ENCODE results near the gene KLHL29. TPM values are rescaled to one million over a fixed set of nuclear protein-coding genes. Genes with fewer than 3 reads are reported as not detected.

KLHL29 gene
- total RNA-seq, 1 experiment from 2014 or later, result 2.4 TPM

DNA sequence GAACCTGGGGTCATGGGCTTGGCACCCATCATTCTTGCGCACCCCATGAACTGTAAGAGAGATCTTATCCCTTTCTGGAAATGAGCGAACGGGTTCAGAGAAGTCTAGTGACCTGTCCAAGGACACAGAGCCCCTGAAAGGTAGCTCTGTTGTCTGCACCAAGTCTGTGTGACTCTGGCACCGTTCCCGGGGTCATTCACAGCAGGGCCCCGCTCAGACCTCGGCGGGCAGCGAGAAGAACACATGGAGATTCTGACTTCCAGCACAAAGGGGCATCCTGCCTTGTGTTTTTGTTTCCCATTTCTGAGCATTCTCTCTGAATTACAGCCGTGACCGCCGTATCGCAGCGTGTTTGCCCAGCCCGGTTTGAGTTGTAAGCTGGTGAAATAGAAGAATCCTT is 231.7 kb downstream of the KLHL29 start:
- Mint-ChIP-seq H3K4me1 (peaks cover 32 to 39% of the 10 kb centered on the region in 2 experiments), H3K36me3 (ENCODE audit: insufficient read depth in 1 of 3, low read depth in 3 of 3) (peaks cover 6 to 15% (median 7%) of the 10 kb centered on the region in 3 experiments; a peak in 6 of 7 replicates), H3K4me3 (no peak overlapping the region), H3K27ac (peak overlapping the region in 1 of 3 experiments; percentile 25; a peak in 1 of 7 replicates), H3K27me3 (ENCODE audit: low read depth) (no peaks in the 10 kb centered on the region; the same call in 1 of the 2 replicates), H3K9me3 (peaks cover 7 to 10% of the 10 kb centered on the region in 2 experiments)
- Histone ChIP-seq H3K4me2 (ENCODE audit: insufficient read depth, insufficient read length, low read length) (no peak overlapping the region), H3T11ph (ENCODE audit: low read length) (no peak overlapping the region), H2AK5ac (ENCODE audit: insufficient read length, low read length) (no peak overlapping the region), H2BK5ac (ENCODE audit: insufficient read length, low read length) (no peak overlapping the region), H3K9me3 (ENCODE audit: control insufficient read depth, low read depth, low read length) (no peaks in the 10 kb centered on the region), H3K4me1 (ENCODE audit: insufficient read depth, low read length) (no peaks in the 10 kb centered on the region; the same call in 1 of the 2 replicates), H3K9ac (ENCODE audit: extremely low read depth, insufficient read length, low read length) (no peak overlapping the region), H3K4ac (ENCODE audit: low read depth, low read length) (no peak overlapping the region), H3K23me2 (ENCODE audit: insufficient read length, low read depth, low read length, poor library complexity, severe bottlenecking) (no peaks in the 10 kb centered on the region), H2AFZ (ENCODE audit: low read length) (no peak overlapping the region), H2BK120ac (ENCODE audit: low read depth, low read length, poor library complexity, severe bottlenecking) (no peak overlapping the region), H4K91ac (ENCODE audit: insufficient read length, low read depth, low read length) (no peak overlapping the region), H2BK20ac (ENCODE audit: low read depth, low read length, poor library complexity, severe bottlenecking) (no peak overlapping the region), H2BK15ac (ENCODE audit: low read depth, low read length) (no peak overlapping the region), H3K79me1 (ENCODE audit: insufficient read depth, low read depth, low read length, poor library complexity, severe bottlenecking) (no peaks in the 10 kb centered on the region), H3K27me3 (ENCODE audit: insufficient read depth, low read length) (no peaks in the 10 kb centered on the region), H4K8ac (replicated peaks; ENCODE audit: insufficient read length, low read depth, low read length) (no peak overlapping the region), H3K23ac (ENCODE audit: insufficient read length, low read depth, low read length) (no peak overlapping the region), H3K14ac (ENCODE audit: insufficient read depth, low read length) (no peak overlapping the region), H3K79me2 (ENCODE audit: insufficient read depth, low read length) (no peaks in the 10 kb centered on the region), H3K18ac (ENCODE audit: insufficient read length, low read depth, low read length) (no peak overlapping the region), H3K27ac (ENCODE audit: insufficient read length, low read depth, low read length) (no peak overlapping the region), H3K56ac (ENCODE audit: insufficient read length, low read depth, low read length) (no peak overlapping the region), H4K5ac (ENCODE audit: insufficient read length, low read depth, low read length) (no peak overlapping the region), H2BK12ac (ENCODE audit: insufficient read length, low read depth, low read length) (no peak overlapping the region), H4K20me1 (ENCODE audit: control insufficient read depth, insufficient read depth, insufficient read length) (no peaks in the 10 kb centered on the region)
- no peak for DNase-seq
- no CpG with 5 or more reads among the region's 15 CpGs for WGBS (ENCODE audit: extremely low coverage, insufficient read length, low lambda C conversion rate)
- TF ChIP-seq, protein P1, sequence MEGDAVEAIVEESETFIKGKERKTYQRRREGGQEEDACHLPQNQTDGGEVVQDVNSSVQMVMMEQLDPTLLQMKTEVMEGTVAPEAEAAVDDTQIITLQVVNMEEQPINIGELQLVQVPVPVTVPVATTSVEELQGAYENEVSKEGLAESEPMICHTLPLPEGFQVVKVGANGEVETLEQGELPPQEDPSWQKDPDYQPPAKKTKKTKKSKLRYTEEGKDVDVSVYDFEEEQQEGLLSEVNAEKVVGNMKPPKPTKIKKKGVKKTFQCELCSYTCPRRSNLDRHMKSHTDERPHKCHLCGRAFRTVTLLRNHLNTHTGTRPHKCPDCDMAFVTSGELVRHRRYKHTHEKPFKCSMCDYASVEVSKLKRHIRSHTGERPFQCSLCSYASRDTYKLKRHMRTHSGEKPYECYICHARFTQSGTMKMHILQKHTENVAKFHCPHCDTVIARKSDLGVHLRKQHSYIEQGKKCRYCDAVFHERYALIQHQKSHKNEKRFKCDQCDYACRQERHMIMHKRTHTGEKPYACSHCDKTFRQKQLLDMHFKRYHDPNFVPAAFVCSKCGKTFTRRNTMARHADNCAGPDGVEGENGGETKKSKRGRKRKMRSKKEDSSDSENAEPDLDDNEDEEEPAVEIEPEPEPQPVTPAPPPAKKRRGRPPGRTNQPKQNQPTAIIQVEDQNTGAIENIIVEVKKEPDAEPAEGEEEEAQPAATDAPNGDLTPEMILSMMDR (conservative IDR thresholded peaks at IDR 0.05), result no peak
